ENCODE results near the gene PDHA2. TPM values are rescaled to one million over a fixed set of nuclear protein-coding genes. Genes with fewer than 3 reads are reported as not detected.

The PDHA2 gene
- total and polyA plus RNA-seq, 2 of the 8 experiments (the other 6 are each of a cell fraction or from before 2014, with no cell fraction given): not detected

DNA sequence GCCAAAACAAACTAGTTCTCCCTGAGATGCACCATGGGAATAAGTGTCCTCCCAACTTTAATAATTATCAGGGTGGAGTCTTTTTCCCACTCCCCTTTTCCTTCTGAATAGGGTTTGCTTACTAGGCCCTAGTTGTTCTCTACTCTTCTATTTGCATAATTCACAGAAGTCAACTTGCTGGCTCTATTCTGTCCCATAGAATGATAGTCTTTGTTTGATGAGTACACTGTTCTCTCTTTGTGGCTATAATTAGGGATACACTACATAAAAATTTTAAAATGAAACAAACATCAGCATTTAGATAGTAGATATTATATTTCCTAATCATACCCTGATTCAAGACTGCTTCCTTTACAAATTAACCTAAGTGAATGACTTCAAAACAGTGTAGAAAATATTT is 10.3 kb downstream of the PDHA2 start:
- CTCF ChIA-PET (ENCODE audit: partially characterized antibody): no interaction called here
- Histone ChIP-seq H3K79me2 (ENCODE audit: control insufficient read depth in 1 of 2, insufficient read depth in 2 of 2, low read length in 2 of 2) (no peaks in the 10 kb centered on the region), H3K4me2 (ENCODE audit: insufficient read depth in 1 of 2, low read depth in 2 of 2, low read length in 2 of 2) (no peak overlapping the region), H2BK5ac (ENCODE audit: low read depth, low read length) (no peak overlapping the region), H3K36me3 (ENCODE audit: control insufficient read depth in 2 of 4, insufficient read depth in 4 of 4, low read length in 3 of 4) (no peaks in the 10 kb centered on the region), H2AK5ac (ENCODE audit: low read depth, low read length) (no peak overlapping the region), H3K4me1 (replicated peaks in 1 of 4; ENCODE audit: control insufficient read depth in 3 of 4, insufficient read depth in 4 of 4, low read length in 3 of 4) (no peaks in the 10 kb centered on the region), H3K23me2 (ENCODE audit: low read depth, low read length) (no peaks in the 10 kb centered on the region), H4K8ac (ENCODE audit: extremely low read depth, insufficient read depth, low read length) (no peak overlapping the region), H2AFZ (ENCODE audit: low read length) (no peak overlapping the region), H3K27me3 (replicated peaks in 1 of 4; ENCODE audit: control insufficient read depth in 3 of 4, extremely low read depth in 1 of 4, insufficient read depth in 3 of 4, low read length in 3 of 4) (no peaks in the 10 kb centered on the region), H2BK12ac (ENCODE audit: low read depth, low read length) (no peak overlapping the region), H3K9me3 (ENCODE audit: insufficient read depth in 2 of 2, low read depth in 1 of 2, low read length in 1 of 2) (no peaks in the 10 kb centered on the region), H3K9ac (replicated peaks in 1 of 4; ENCODE audit: extremely low read depth in 1 of 4, low read depth in 3 of 4, low read length in 3 of 4) (no peak overlapping the region), H2BK20ac (ENCODE audit: low read length) (no peak overlapping the region), H4K5ac (ENCODE audit: insufficient read length, low read depth, low read length) (no peak overlapping the region), H3K18ac (ENCODE audit: extremely low read depth, low read length) (no peak overlapping the region), H3K27ac (ENCODE audit: low read depth, low read length) (no peak overlapping the region), H4K91ac (replicated peaks; ENCODE audit: insufficient read length, low read length) (no peak overlapping the region), H4K20me1 (replicated peaks in 1 of 2; ENCODE audit: control insufficient read depth in 1 of 2, insufficient read depth in 2 of 2, low read length in 2 of 2) (no peaks in the 10 kb centered on the region), H3K79me1 (ENCODE audit: low read depth, low read length) (no peaks in the 10 kb centered on the region), H3K4ac (replicated peaks; ENCODE audit: insufficient read length, low read depth, low read length) (no peak overlapping the region), H3K56ac (replicated peaks; ENCODE audit: insufficient read length, low read depth, low read length) (no peak overlapping the region), H2BK120ac (replicated peaks; ENCODE audit: low read depth, low read length) (no peak overlapping the region), H3K14ac (ENCODE audit: insufficient read length) (no peak overlapping the region), H3K23ac (ENCODE audit: insufficient read length) (no peak overlapping the region), H3K4me3 (ENCODE audit: extremely low read depth in 1 of 4, insufficient read depth in 2 of 4, low read depth in 3 of 4, low read length in 4 of 4) (no peak overlapping the region), H2BK15ac (ENCODE audit: low read length) (no peak overlapping the region)
- TF ChIP-seq ASH2L (IDR thresholded peaks at IDR 0.05; ENCODE audit: low read length): no peak
- TF ChIP-seq, protein P1, sequence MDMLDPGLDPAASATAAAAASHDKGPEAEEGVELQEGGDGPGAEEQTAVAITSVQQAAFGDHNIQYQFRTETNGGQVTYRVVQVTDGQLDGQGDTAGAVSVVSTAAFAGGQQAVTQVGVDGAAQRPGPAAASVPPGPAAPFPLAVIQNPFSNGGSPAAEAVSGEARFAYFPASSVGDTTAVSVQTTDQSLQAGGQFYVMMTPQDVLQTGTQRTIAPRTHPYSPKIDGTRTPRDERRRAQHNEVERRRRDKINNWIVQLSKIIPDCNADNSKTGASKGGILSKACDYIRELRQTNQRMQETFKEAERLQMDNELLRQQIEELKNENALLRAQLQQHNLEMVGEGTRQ (IDR thresholded peaks at IDR 0.05; ENCODE audit: low read length): no peak
- TF ChIP-seq SUZ12 (IDR thresholded peaks at IDR 0.05; ENCODE audit: low read length): no peak
- TF ChIP-seq JUN (IDR thresholded peaks at IDR 0.05; ENCODE audit: low read depth, low read length): no peak
- TF ChIP-seq SIX5 (IDR thresholded peaks at IDR 0.05; ENCODE audit: low read depth, low read length): no peak
- TF ChIP-seq CEBPB (IDR thresholded peaks at IDR 0.05; ENCODE audit: low read depth, low read length): no peak
- no peak for TF ChIP-seq EP300 (IDR thresholded peaks at IDR 0.05; ENCODE audit: borderline replicate concordance in 1 of 2, low read depth in 2 of 2, low read length in 2 of 2)
- no peak for TF ChIP-seq SP1 (IDR thresholded peaks at IDR 0.05; ENCODE audit: low read depth, low read length)
- no peak for TF ChIP-seq CHD2 (IDR thresholded peaks at IDR 0.05; ENCODE audit: low read length)
- no peak for TF ChIP-seq GABPA (IDR thresholded peaks at IDR 0.05; ENCODE audit: borderline replicate concordance, insufficient read depth, low read length)
- TF ChIP-seq POLR2A (IDR thresholded peaks at IDR 0.05; ENCODE audit: control extremely low read depth in 1 of 2, low read depth in 2 of 2, low read length in 2 of 2): no peak
- POLR2A ChIA-PET (ENCODE audit: partially characterized antibody): no interaction called here
- no peak for DNase-seq (ENCODE audit: low read depth in 1 of 2, low spot score in 2 of 2)
- FAIRE-seq: no peak
